SK-N-SH treated with all-trans-retinoic acid at 6 μM for 48 hours (cell line): Measurements from ENCODE around the gene TGFA.

Experiments used
- BACH2 ChIP-seq: fragments of 250-450 bp; sonication (Bioruptor Pico); IDR thresholded peaks from 2 replicates; pipeline ENCODE4 v1.9.0; 2021; ENCODE audit warnings: mild to moderate bottlenecking, borderline replicate concordance
- GLIS3 ChIP-seq: fragments of 250-450 bp; sonication (Bioruptor Pico); IDR thresholded peaks from 2 replicates; pipeline ENCODE4 v1.5.0; 2020; ENCODE audit warnings: mild to moderate bottlenecking, moderate library complexity
- ISL1 ChIP-seq: fragments of 250-450 bp; sonication (Bioruptor Pico); IDR thresholded peaks from 2 replicates; pipeline ENCODE4 v2.1.2; 2022; ENCODE audit warnings: mild to moderate bottlenecking, moderate library complexity
- PPARA ChIP-seq: fragments of 250-450 bp; sonication (Bioruptor Pico); IDR thresholded peaks from 2 replicates; pipeline ENCODE4 v1.5.0; 2020; ENCODE audit warnings: mild to moderate bottlenecking, borderline replicate concordance
- SNAI2 ChIP-seq: fragments of 250-450 bp; sonication (Bioruptor Pico); IDR thresholded peaks from 2 replicates; pipeline ENCODE4 v1.5.0; 2020; ENCODE audit warnings: mild to moderate bottlenecking, moderate library complexity
- ZFP30 ChIP-seq: fragments of 450-650 bp; formaldehyde crosslinking; IDR thresholded peaks from 2 replicates; pipeline ENCODE4 v1.5.0; 2022; ENCODE audit warnings: mild to moderate bottlenecking, moderate library complexity
- ZNF8 ChIP-seq: fragments of 450-650 bp; formaldehyde crosslinking; IDR thresholded peaks from 2 replicates; pipeline ENCODE4 v1.5.0; 2020; ENCODE audit warnings: mild to moderate bottlenecking, moderate library complexity
- TF ChIP-seq, protein P1 (sequence below): fragments of 250-450 bp; sonication (Bioruptor Pico); IDR thresholded peaks from 2 replicates; pipeline ENCODE4 v1.5.1; 2021; ENCODE audit warnings: mild to moderate bottlenecking, moderate library complexity
- TF ChIP-seq, protein P2 (sequence below): fragments of 250-450 bp; sonication (Bioruptor Pico); IDR thresholded peaks from 2 replicates; pipeline ENCODE4 v1.5.1; 2020; ENCODE audit warnings: low read depth, mild to moderate bottlenecking, moderate library complexity
- TF ChIP-seq, protein P3 (sequence below): fragments of 250-450 bp; sonication (Bioruptor Pico); IDR thresholded peaks from 2 replicates; pipeline ENCODE4 v1.8.0; 2020; ENCODE audit warnings: mild to moderate bottlenecking, moderate library complexity, borderline replicate concordance

DNA sequence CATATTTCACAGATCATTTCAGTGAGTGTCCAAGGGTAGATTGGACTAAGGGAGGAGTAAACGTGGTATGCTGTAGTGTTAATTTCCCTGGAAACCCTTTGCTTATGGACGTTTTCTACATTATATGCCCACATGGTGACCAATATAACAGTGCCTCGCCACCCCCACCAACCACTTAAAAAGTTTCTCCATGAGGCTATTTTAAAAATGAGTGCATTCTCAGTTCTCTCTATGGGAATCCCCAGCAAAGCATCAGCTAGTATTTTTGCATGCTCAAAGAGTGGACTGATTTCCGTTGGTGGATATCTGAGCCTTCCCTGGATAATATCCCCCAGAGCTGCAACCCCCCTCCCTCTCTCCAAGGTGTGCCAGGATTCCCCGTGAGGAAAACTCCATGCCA, 73.2 kb downstream of the TGFA start:
- TF ChIP-seq PPARA (CRISPR knock-in tag) (no peak), GLIS3 (CRISPR knock-in tag) (no peak), ISL1 (CRISPR knock-in tag) (no peak), SNAI2 (no peak), ZNF8 (CRISPR knock-in tag) (no peak), BACH2 (CRISPR knock-in tag) (no peak), ZFP30 (CRISPR knock-in tag) (no peak)
- TF ChIP-seq, protein P1, sequence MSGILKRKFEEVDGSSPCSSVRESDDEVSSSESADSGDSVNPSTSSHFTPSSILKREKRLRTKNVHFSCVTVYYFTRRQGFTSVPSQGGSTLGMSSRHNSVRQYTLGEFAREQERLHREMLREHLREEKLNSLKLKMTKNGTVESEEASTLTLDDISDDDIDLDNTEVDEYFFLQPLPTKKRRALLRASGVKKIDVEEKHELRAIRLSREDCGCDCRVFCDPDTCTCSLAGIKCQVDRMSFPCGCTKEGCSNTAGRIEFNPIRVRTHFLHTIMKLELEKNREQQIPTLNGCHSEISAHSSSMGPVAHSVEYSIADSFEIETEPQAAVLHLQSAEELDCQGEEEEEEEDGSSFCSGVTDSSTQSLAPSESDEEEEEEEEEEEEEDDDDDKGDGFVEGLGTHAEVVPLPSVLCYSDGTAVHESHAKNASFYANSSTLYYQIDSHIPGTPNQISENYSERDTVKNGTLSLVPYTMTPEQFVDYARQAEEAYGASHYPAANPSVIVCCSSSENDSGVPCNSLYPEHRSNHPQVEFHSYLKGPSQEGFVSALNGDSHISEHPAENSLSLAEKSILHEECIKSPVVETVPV (CRISPR knock-in tag): no peak
- TF ChIP-seq, protein P2, sequence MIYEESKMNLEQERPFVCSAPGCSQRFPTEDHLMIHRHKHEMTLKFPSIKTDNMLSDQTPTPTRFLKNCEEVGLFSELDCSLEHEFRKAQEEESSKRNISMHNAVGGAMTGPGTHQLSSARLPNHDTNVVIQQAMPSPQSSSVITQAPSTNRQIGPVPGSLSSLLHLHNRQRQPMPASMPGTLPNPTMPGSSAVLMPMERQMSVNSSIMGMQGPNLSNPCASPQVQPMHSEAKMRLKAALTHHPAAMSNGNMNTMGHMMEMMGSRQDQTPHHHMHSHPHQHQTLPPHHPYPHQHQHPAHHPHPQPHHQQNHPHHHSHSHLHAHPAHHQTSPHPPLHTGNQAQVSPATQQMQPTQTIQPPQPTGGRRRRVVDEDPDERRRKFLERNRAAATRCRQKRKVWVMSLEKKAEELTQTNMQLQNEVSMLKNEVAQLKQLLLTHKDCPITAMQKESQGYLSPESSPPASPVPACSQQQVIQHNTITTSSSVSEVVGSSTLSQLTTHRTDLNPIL (CRISPR knock-in tag): no peak
- TF ChIP-seq, protein P3, sequence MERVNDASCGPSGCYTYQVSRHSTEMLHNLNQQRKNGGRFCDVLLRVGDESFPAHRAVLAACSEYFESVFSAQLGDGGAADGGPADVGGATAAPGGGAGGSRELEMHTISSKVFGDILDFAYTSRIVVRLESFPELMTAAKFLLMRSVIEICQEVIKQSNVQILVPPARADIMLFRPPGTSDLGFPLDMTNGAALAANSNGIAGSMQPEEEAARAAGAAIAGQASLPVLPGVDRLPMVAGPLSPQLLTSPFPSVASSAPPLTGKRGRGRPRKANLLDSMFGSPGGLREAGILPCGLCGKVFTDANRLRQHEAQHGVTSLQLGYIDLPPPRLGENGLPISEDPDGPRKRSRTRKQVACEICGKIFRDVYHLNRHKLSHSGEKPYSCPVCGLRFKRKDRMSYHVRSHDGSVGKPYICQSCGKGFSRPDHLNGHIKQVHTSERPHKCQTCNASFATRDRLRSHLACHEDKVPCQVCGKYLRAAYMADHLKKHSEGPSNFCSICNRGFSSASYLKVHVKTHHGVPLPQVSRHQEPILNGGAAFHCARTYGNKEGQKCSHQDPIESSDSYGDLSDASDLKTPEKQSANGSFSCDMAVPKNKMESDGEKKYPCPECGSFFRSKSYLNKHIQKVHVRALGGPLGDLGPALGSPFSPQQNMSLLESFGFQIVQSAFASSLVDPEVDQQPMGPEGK (CRISPR knock-in tag): no peak
